ENCODE results near the gene MFGE8. TPM values are rescaled to one million over a fixed set of nuclear protein-coding genes. Genes with fewer than 3 reads are reported as not detected.

MFGE8 gene
- total RNA-seq, 1 donor from 2014 or later = 2.4 TPM

DNA sequence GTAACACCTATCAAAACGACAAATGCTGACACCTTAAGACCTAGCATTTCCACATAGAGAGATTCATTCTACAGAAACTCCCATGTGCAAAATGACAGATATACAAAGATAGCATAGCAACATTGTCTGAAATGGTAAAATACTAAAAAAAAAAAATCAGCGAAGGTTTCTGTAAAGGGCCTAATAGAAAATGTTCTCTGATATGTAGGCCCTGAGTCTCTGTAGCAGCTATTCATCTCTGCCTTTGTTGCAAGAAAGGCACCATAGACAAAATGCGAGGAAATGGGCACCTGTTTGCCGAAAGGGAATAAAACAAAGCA, 631 bp upstream of the MFGE8 start:
- Mint-ChIP-seq H3K9me3 (no peaks in the 10 kb centered on the region), H3K4me1 (peaks cover 21% of the 10 kb centered on the region), H3K27ac (no peak overlapping the region), H3K4me3 (peak overlapping the region; percentile 90), H3K36me3 (ENCODE audit: low read depth) (peaks cover 2% of the 10 kb centered on the region), H3K27me3 (peaks cover 8% of the 10 kb centered on the region)
- ChIA-PET CTCF (interaction anchor here (3.8 kb wide), 1 partner anchor 9 kb away, joined by 16 read pairs; no protein-coding TSS in a partner anchor), POLR2A (no interaction called here)
- TF ChIP-seq, protein P1, sequence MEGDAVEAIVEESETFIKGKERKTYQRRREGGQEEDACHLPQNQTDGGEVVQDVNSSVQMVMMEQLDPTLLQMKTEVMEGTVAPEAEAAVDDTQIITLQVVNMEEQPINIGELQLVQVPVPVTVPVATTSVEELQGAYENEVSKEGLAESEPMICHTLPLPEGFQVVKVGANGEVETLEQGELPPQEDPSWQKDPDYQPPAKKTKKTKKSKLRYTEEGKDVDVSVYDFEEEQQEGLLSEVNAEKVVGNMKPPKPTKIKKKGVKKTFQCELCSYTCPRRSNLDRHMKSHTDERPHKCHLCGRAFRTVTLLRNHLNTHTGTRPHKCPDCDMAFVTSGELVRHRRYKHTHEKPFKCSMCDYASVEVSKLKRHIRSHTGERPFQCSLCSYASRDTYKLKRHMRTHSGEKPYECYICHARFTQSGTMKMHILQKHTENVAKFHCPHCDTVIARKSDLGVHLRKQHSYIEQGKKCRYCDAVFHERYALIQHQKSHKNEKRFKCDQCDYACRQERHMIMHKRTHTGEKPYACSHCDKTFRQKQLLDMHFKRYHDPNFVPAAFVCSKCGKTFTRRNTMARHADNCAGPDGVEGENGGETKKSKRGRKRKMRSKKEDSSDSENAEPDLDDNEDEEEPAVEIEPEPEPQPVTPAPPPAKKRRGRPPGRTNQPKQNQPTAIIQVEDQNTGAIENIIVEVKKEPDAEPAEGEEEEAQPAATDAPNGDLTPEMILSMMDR (IDR thresholded peaks at IDR 0.05) = no peak
- ATAC-seq (ENCODE audit: low read depth) (no peak), DNase-seq (no peak)
- intact Hi-C loops (cut with micrococcal nuclease) = loop anchor here (1.0 kb wide), 2 partner anchors 10 to 174 kb away; partner anchors contain the start of gene ABHD2

DNA sequence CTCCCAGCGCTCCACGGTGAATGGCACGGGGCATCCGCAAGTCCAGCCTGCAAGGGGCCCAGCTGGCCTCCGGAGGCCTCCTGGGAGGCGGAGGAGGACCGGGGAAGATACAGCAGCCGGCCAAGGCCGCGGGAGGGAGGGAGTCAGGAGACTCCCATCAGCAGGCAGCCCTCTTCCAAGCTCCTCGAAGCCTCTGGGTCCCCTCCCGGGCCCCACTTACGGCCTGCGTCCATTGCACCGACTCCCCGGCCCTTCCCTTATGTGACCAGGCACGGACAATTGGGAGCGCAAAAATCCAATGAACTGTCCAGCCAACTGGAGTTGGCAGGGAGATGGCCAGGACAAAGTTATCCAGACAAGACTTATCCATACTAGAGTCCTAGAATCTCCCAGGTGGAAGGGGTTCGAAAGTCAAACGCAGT, 668 bp downstream of the MFGE8 start:
- Mint-ChIP-seq H3K27ac (no peak overlapping the region), H3K9me3 (no peaks in the 10 kb centered on the region), H3K36me3 (ENCODE audit: low read depth) (peaks cover 2% of the 10 kb centered on the region), H3K4me3 (peak overlapping the region; percentile 90), H3K27me3 (peaks cover 7% of the 10 kb centered on the region), H3K4me1 (peaks cover 21% of the 10 kb centered on the region)
- POLR2A ChIA-PET = interaction anchor here (1.1 kb wide), 1 partner anchor 274 kb away, joined by 3 read pairs; no protein-coding TSS in a partner anchor
- ATAC-seq (ENCODE audit: low read depth) (no peak), DNase-seq (no peak)
- TF ChIP-seq, protein P1 (IDR thresholded peaks at IDR 0.05) = no peak
- intact Hi-C loops (cut with micrococcal nuclease) = no loop called here
- CTCF ChIA-PET = no interaction called here

DNA sequence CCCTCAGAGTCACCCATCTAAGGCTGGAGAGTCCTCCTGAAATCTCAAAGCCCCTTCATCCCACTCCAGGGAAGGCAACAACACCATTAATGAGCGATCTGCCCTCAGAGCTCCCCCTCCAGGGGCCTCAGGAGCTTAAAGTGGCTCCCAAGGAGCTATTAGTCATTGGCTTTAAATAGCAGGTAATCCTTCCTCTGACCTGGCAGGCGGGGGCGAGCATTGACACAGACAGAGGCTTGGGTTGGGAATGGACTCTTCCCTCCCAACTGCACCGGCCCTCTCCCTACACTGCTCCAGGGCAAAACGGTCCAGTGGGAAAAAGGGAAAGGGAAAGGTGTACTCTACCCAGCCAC, 1.4 kb downstream of the MFGE8 start:
- H3K27ac Mint-ChIP-seq = no peak overlapping the region
- POLR2A ChIA-PET = interaction anchor here (1.1 kb wide), 1 partner anchor 274 kb away, joined by 3 read pairs; no protein-coding TSS in a partner anchor
- DNase-seq (no peak), ATAC-seq (ENCODE audit: low read depth) (no peak)
- H3K36me3 Mint-ChIP-seq (ENCODE audit: low read depth) = peaks cover 2% of the 10 kb centered on the region
- TF ChIP-seq, protein P1 (IDR thresholded peaks at IDR 0.05) = no peak
- H3K4me1 Mint-ChIP-seq = peaks cover 21% of the 10 kb centered on the region
- intact Hi-C loops (cut with micrococcal nuclease) = no loop called here
- peaks cover 3% of the 10 kb centered on the region for H3K27me3 Mint-ChIP-seq
- H3K4me3 Mint-ChIP-seq = no peak overlapping the region
- no peaks in the 10 kb centered on the region for H3K9me3 Mint-ChIP-seq
- CTCF ChIA-PET = no interaction called here

DNA sequence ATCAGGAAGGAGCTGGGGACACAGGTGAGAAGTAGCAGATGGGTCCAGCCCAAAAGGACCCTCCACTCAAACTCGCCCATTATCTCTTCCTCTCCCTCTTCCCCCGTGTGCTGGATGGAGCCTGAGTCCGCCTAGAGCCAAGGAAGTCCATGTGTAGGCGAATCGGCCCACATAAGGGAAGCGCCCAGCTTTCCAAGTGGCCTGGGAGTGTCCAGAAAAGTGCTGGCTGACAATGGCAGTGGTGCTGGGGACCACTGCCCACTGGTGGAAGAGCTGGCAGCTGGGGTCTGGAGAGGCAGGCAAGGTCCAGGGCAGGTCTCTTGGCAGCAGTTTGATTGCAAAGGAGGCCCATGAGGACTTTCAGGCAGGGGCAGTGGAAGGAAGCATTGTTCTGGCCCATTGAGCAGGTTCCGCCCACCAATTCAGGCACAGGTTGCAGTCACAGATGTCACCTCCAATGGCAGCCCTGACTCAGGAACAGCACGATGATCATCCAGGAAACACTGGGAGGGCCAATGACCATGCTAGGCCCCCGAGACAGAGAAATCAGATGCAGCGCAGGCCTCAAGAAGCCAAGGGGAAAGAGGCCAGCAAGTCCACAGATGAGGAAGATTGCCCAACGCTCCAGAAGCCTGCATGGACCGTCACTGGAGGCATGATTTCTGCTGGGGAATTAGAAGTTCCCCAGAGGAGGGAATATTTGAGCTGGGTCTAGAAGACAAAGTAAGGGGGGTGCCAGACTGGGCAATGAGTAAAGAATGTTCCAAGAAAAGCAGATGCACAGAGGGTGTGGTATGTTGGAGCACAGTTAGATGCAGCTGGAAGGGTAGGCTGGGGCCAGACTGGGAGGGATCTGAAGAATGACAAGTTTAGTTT, 3.0 kb downstream of the MFGE8 start:
- Mint-ChIP-seq H3K27me3 (no peaks in the 10 kb centered on the region), H3K36me3 (ENCODE audit: low read depth) (peaks cover 2% of the 10 kb centered on the region), H3K4me3 (no peak overlapping the region), H3K27ac (no peak overlapping the region), H3K4me1 (peaks cover 21% of the 10 kb centered on the region), H3K9me3 (no peaks in the 10 kb centered on the region)
- intact Hi-C loops (cut with micrococcal nuclease) = no loop called here
- DNase-seq = no peak
- ChIA-PET POLR2A (no interaction called here), CTCF (no interaction called here)
- TF ChIP-seq, protein P1 (IDR thresholded peaks at IDR 0.05) = no peak
- ATAC-seq (ENCODE audit: low read depth) = no peak

DNA sequence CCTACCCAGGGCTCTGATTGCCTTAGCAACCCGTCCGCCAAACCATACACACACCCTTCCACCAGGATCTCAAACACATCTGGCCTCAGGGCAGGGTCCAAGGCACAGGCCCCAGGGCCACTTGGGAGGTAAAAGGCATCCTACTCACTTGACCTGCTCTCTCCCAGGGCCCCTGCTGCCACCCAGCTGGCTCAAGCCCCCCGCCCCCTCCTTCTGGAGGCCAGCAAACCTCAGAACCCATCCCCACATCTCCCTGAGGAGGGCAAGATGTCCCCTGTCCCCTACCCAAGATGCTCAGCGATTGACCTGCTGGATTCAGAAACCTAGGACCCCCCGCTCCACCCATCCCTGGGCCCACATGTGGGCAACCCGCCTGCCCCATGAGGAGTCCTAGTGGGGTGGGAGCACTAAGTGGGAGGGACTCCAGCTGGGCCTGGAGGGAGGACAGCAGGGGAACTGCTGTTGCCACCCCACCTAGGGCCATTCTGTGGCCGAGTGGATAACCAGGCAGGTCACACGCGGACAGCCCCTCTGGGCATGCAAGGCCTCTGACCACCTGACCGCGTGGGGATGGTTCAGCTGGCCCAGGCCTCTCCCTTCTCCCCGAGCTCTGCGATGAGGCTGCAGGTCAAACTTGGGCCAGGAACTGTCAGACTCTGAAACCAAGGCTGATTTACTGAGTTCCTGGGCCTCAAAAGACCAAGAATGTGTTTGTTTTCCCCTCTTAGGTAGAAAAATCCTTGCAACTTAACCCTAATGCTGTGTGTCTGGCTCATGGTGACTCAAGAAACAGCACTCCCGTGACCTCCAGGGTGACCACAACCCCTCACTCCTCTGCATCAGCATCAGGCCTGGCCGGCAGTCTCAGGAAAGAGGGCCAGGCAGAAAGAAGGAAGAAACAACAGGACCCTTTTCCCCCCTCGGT, 4.2 kb downstream of the MFGE8 start:
- DNase-seq (no peak), ATAC-seq (ENCODE audit: low read depth) (no peak)
- CTCF ChIA-PET = no interaction called here
- intact Hi-C loops (cut with micrococcal nuclease) = no loop called here
- POLR2A ChIA-PET = no interaction called here
- peaks cover 2% of the 10 kb centered on the region for H3K36me3 Mint-ChIP-seq (ENCODE audit: low read depth)
- no peak overlapping the region for H3K27ac Mint-ChIP-seq
- no peak overlapping the region for H3K4me3 Mint-ChIP-seq
- H3K9me3 Mint-ChIP-seq = no peaks in the 10 kb centered on the region
- TF ChIP-seq, protein P1 (IDR thresholded peaks at IDR 0.05) = no peak
- H3K27me3 Mint-ChIP-seq = no peaks in the 10 kb centered on the region
- H3K4me1 Mint-ChIP-seq = peaks cover 27% of the 10 kb centered on the region

Measured in activated B cell treated with CpG ODN at 0.5 μM for 24 hours (primary cell).